ENCODE results near the gene CIPC.

Gene CIPC

DNA sequence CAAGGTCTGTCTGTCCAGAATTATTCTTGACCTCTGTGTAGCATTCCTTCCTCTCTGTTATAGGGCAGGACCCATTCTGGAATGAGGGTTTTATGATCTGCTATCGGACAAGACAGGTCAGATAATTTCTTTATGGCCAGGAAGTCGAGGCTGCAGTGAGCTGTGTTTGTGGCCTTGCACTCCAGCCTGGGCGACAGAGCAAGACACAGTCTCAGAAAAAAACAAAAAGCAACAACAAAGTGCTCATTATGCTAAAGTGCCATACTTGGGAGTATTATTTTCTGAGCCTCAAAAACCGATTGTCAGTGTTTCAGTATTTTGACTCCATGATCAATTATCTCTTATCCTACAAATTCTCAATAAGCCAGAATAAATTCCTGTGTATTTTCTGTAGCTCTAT lies 4.1 kb downstream of the CIPC start:
- TF ChIP-seq, protein P1, sequence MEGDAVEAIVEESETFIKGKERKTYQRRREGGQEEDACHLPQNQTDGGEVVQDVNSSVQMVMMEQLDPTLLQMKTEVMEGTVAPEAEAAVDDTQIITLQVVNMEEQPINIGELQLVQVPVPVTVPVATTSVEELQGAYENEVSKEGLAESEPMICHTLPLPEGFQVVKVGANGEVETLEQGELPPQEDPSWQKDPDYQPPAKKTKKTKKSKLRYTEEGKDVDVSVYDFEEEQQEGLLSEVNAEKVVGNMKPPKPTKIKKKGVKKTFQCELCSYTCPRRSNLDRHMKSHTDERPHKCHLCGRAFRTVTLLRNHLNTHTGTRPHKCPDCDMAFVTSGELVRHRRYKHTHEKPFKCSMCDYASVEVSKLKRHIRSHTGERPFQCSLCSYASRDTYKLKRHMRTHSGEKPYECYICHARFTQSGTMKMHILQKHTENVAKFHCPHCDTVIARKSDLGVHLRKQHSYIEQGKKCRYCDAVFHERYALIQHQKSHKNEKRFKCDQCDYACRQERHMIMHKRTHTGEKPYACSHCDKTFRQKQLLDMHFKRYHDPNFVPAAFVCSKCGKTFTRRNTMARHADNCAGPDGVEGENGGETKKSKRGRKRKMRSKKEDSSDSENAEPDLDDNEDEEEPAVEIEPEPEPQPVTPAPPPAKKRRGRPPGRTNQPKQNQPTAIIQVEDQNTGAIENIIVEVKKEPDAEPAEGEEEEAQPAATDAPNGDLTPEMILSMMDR (IDR thresholded peaks at IDR 0.05; ENCODE audit: control extremely low read depth, extremely low read depth, low read depth, missing control alignments): no peak
- CTCF ChIA-PET: interaction anchor here (1.8 kb wide), 1 partner anchor 22 kb away, joined by 8 read pairs; no protein-coding TSS in a partner anchor
- DNase-seq (ENCODE audit: extremely low spot score): no peak
- POLR2A ChIA-PET: no interaction called here

GRCh38 chr14:77103475-77103874 lies 5.4 kb downstream of the CIPC start:
- TF ChIP-seq, protein P1 (IDR thresholded peaks at IDR 0.05; ENCODE audit: control extremely low read depth, extremely low read depth, low read depth, missing control alignments): no peak
- POLR2A ChIA-PET: no interaction called here
- CTCF ChIA-PET: interaction anchor here (1.2 to 2.6 kb wide), 4 partner anchors 13 to 228 kb away, joined by 4 to 7 read pairs (median 4); no protein-coding TSS in a partner anchor
- DNase-seq (ENCODE audit: extremely low spot score): no peak

- TF ChIP-seq, protein P1 (IDR thresholded peaks at IDR 0.05; ENCODE audit: control extremely low read depth, extremely low read depth, low read depth, missing control alignments): no peak
- ChIA-PET POLR2A (no interaction called here), CTCF (interaction anchor here (0.9 to 2.6 kb wide), 6 partner anchors 10 to 228 kb away, joined by 3 to 7 read pairs (median 4); no protein-coding TSS in a partner anchor)
- DNase-seq (ENCODE audit: extremely low spot score): no peak
Measured at GRCh38 chr14:77103951-77104350, 5.9 kb downstream of the CIPC start.

GRCh38 chr14:77104393-77104792 lies 6.3 kb downstream of the CIPC start:
- TF ChIP-seq, protein P1 (IDR thresholded peaks at IDR 0.05; ENCODE audit: control extremely low read depth, extremely low read depth, low read depth, missing control alignments): no peak
- ChIA-PET POLR2A (no interaction called here), CTCF (interaction anchor here (0.9 to 2.6 kb wide), 8 partner anchors 9 to 231 kb away, joined by 3 to 7 read pairs (median 4); no protein-coding TSS in a partner anchor)
- no peak for DNase-seq (ENCODE audit: extremely low spot score)

- ChIA-PET CTCF (interaction anchor here (0.9 to 2.6 kb wide), 10 partner anchors 8 to 232 kb away, joined by 3 to 7 read pairs (median 4); no protein-coding TSS in a partner anchor), POLR2A (no interaction called here)
- TF ChIP-seq, protein P1 (IDR thresholded peaks at IDR 0.05; ENCODE audit: control extremely low read depth, extremely low read depth, low read depth, missing control alignments): no peak
- DNase-seq (ENCODE audit: extremely low spot score): no peak
Measured at GRCh38 chr14:77105145-77105939, 7.3 kb downstream of the CIPC start.

- DNase-seq (ENCODE audit: extremely low spot score): no peak
- ChIA-PET POLR2A (no interaction called here), CTCF (interaction anchor here (1.0 to 1.8 kb wide), 4 partner anchors 10 to 209 kb away, joined by 3 to 7 read pairs (median 4); no protein-coding TSS in a partner anchor)
- TF ChIP-seq, protein P1 (IDR thresholded peaks at IDR 0.05; ENCODE audit: control extremely low read depth, extremely low read depth, low read depth, missing control alignments): no peak
Measured at GRCh38 chr14:77106666-77107065, 8.6 kb downstream of the CIPC start.

All from GM10248 (cell line).